Stimulated activated CD4-positive, alpha-beta T cell treated with anti-CD3 and anti-CD28 coated beads, Interleukin-4, amount 100 ng/mL, for 48 hours (primary cell): ENCODE measurements around the gene ARHGAP10.
"Not testable (repeated sequence)": the region's sequence is repeated elsewhere in the genome, so short reads cannot be mapped to it uniquely, and the experiment has no call there.

ENCODE experiments used
- DNase-seq, 2 donors: peaks; one replicate each; pipeline ENCODE4 v3.0.0-alpha.2; 2020; ENCODE audit warnings: low read depth in 2 of 2

The ARHGAP10 gene

GRCh38 chr4:147985376-147985775 is 253.5 kb downstream of the ARHGAP10 start:
- DNase-seq: no peak

- no peak for DNase-seq
Measured at GRCh38 chr4:147987252-147987651, 255.4 kb downstream of the ARHGAP10 start.

DNA sequence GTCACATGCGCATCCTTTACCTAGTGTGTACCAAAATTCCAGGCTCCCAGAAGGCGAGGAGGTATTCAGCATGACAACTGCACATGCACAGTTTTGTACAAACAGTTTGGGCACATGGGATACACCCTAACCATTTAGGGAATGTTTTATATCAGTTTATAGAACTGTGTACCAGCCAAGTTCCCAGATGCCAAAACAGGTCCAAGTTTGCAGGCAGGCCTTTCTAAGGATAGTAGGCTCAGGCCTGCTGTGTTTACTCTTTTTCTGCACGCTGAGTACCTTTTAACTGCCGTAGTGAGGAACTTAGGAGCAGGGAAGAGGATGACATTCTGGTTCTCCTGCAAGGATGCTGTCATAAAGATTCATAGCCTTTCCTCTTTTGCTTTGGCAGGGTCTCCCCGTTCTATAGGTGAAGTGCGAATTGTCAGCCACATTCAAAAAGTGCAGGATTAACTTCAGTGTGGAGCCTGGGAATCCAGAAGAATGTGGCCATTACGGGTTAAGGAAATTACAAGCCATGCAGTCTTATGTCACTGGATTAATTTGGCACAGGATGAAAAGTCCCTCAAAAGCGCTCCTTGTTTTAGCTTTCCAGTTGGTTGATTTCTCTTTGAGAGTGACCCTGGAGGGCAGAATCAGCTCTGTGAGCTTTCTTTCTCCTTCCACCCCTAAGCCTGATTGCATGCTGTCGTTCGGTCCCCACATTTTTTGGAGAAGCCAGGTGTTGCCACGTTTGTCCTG is 259.8 kb downstream of the ARHGAP10 start:
- no peak for DNase-seq

- DNase-seq: no peak
Measured at GRCh38 chr4:147994076-147994475, 262.2 kb downstream of the ARHGAP10 start.

DNA sequence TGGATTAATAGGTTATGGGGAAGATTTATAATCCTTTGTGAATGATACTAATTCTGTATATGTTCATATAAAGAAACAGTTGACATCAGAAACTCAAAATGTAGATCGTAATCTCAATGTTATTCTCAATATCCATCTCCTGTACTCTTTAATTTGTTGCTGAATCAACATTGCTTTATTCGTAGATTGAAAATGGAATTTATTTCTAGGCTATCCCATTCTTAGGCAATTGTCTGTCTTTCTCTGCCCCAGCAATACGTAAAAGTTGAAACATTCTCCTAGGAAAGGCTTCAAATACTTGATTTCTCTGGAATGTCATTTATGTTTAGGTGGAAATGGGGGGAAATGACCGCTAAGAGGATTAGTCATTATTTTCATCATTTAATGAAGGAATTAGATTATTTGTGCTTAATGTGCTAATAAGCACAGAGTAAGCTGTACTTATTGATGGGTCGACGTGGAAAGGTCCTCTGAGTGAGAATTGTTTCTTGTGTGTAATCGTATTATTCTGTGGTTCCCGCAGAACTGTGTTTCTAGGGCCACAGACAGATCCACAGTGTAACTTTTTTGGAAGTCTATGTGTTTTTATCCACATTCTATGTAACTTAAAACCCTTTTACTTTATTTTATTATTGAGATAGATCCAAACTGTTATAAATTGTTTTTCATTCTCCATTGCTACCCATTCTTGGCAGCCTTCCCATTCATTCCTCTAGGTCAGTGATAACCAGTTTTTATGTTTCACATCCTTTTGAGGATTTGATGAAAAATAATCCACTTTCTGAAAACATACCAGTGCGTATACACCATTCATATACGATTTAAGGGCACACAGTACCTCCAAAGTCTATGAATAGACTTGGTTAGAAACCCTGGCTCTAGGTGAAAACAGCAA is 262.9 kb downstream of the ARHGAP10 start:
- no peak for DNase-seq

- DNase-seq: no peak
Measured at GRCh38 chr4:147996859-147997258, 265.0 kb downstream of the ARHGAP10 start.

DNA sequence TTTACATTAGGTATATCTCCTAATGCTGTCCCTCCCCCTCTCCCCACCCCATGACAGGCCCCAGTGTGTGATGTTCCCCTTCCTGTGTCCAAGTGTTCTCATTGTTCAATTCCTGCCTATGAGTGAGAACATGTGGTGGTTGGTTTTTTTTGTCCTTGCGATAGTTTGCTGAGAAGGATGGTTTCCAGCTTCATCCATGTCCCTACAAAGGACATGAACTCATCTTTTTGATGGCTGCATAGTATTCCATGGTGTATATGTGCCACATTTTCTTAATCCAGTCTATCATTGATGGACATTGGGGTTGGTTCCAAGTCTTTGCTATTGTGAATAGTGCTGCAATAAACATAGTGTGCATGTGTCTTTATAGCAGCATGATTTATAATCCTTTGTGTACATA is 268.1 kb downstream of the ARHGAP10 start:
- not testable (repeated sequence) for DNase-seq

DNA sequence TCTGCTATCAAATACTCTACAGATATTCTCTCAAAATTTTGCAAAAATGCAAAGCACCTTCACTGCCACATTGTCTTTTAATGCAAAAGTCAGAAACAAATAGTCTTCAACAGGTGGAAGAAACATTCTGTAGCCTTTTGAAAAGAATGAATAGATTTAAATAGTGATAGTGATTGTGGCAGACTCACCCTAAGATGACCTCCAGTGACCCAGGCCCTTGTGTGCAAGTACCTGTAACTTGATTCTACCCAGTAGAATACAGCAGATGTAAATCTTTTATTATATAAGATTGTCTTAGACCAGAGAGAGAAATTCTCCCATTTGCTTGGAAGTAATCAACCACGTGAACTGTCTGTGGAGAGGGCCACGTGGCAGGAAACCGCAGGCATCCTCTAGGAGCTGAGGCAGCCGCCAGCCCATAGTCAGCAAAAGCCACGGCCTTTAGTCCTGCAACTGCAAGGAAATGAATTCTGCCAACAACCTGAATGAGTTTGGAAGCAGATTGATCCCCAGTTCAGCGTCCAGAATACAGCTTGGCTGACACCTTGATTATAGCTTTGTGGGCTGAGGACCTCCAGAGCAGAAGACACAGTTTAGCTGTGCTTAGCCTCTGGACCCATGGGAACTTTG is 272.5 kb downstream of the ARHGAP10 start:
- DNase-seq: no peak

GRCh38 chr4:148006001-148006400 is 274.1 kb downstream of the ARHGAP10 start:
- no peak for DNase-seq

DNA sequence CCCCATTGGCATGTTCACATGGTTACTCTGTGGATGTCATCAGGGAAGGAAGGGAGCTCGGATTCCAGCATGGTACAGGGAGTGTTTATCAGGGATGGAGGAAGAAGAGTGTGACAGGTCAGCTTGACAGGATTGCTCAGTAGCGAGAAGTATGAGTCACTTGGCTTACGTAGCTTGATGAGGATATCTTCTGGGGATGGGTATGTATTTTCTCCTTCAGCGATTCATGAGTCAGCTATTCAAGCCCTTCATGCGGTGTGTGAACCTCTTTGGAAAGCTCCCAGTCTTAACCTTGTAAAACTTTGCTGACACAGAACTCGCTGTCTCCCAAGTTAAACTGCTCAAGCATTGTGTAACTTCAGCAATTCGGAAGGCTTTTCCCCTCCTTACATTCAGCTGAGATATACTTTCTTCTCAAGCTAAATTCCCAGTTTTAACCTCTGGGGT is 275.4 kb downstream of the ARHGAP10 start:
- no peak for DNase-seq

DNA sequence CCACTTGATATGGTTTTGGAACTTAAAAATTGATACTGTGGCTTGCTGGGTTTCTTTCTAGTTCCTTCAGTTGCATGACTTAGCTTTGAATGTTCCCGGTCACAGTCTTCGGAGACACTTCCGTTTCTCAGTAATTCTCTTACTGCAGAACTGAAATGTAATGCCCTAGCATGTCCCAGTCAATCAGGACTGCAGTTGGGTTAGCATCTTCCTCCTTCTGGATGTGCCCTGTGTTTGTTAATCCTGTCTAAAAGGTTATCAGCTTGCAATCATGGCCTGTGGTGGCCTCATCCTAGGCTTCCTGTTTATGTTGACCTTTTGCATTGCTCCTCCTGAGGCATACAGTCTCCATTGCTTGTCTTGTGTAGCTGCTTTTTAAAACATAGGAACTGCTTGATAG is 275.9 kb downstream of the ARHGAP10 start:
- no peak for DNase-seq

DNA sequence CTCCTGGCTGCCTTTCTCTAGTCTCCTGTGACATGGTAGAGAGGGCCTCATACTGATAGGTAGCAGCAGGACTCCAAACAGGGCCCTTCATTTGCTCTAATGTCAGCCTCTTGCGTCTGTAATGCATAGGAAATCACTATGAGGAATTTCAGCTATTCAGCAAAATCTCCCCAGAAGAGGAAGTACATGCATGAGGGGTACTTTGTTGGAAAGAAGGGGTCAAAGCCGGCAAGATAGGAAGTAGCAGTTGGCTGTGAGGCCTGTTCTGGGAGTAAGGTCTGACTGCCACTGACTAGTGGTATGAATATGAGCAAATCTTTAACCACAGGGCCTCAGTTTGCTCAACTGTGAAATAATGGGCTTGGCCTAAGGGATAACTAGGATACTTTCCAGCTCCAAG is 283.2 kb downstream of the ARHGAP10 start:
- DNase-seq: no peak

GRCh38 chr4:148015468-148015867 is 283.6 kb downstream of the ARHGAP10 start:
- DNase-seq: no peak

DNA sequence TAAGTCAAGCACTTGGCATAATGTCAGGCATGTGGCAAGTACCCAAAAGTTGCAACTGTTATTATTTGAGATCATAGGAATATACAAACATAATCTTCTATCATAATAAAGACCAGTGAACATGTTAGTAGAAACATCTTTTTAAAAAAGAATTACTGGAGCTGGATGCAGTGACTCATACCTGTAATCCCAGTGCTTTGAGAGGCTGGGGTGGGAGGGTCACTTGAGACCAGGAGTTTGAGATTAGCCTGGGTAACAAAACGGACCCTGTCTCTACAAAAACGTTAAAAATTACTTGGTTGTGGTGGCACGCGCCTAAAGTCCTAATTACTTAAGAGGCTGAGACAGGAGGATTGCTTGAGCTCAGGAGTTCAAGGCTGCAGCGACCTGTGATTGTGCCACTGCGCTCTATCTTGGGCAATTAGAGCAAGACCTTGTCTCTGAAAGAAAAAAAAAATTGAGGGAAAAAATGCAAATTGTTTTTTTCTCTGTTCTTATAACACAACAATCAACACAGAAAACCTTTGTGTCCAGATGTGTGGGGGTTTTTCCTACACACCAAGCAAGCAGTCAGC is 284.3 kb downstream of the ARHGAP10 start:
- DNase-seq: no peak

GRCh38 chr4:148017801-148018200 is 285.9 kb downstream of the ARHGAP10 start:
- no peak for DNase-seq

- no peak for DNase-seq
Measured at GRCh38 chr4:148021686-148022085, 289.8 kb downstream of the ARHGAP10 start.

DNA sequence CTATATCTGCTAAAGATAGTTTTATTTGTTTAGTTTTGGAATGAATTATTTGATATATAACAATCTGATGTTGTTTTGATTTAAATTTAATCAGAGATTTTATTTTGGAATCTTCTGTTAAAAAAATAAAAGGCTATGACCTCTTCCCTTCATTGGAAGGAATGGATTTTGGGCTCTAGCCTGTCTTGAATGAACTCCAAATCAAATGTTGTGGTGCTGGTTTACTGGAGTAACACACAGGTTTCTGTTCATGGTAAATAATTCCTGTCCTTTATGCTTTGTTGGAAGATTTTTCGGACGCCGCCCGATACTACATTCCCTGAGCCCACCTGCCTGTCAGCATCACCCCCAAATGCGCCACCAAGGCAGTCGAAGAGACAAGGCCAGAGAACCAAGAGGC is 291.1 kb downstream of the ARHGAP10 start:
- no peak for DNase-seq

DNA sequence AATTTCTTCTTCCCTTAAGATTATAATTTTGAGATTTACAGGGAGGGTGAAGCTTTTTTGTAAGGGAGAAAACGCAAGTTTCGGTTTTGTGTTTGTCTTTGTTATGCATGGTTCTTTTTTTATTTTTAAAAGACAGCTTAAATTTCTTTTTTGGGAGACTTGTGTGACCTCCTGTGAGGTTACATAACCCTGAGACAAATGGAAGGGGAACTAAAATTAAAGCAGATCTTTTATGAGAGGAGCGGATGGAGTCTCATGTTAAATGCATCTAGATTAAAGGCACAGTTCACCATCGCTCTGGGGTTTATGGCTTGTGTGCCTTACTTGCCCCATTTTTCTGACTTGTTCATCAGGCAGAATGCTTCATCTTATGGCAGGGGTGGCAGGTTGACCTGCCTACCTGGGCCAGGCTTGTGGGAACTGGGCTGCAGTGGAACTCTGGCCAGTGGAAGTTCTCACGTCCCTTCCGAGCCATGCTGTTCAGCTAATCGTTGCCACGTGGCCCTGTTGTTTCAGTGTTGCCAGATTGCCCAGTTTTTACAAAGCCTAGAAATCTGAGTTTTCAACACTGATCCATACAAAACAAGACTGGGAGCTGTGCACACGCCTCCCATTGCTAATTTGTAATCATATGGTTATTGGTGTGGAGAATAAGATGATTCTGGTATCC is 291.8 kb downstream of the ARHGAP10 start:
- no peak for DNase-seq

GRCh38 chr4:148025981-148026380 is 294.1 kb downstream of the ARHGAP10 start:
- DNase-seq: no peak

GRCh38 chr4:148027201-148027600 is 295.3 kb downstream of the ARHGAP10 start:
- DNase-seq: no peak

DNA sequence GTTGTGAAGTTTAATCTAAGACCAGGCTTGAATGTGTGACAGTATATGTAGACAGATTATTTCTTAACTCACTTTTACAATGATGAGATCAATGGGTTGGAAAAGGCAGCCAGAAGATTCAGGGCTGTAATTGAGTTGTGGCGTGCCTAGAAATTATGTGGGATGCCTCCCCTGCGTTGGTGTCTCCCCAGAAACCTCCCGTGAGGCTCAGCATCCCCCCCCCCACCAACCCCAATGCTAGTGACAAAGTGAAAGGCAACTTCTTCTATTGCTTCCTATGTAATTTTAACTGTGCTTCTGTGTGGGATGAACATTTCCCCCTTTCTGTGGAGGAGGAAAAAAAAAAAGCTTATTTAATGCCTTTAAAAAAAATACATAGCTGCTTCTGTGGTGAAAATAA is 297.9 kb downstream of the ARHGAP10 start:
- DNase-seq: no peak
